OCI-LY1 (cell line): ENCODE measurements around the gene VAT1.

Experiments
- H2AFZ ChIP-seq: fragments of 200-600 bp; sonication (generic), shearing (Covaris generic); 2 replicates; pipeline ENCODE4 v1.6.0; 2014; ENCODE audit warnings: antibody characterized with exemption, mild to moderate bottlenecking, low read length
- H3F3A ChIP-seq: fragments of 200-600 bp; sonication (generic), shearing (Covaris generic); 2 replicates; pipeline ENCODE4 v1.6.0; 2014; ENCODE audit warnings: mild to moderate bottlenecking, antibody characterized with exemption, low read length, moderate library complexity; ENCODE audit not compliant: insufficient read depth
- H3K27ac ChIP-seq: fragments of 200-600 bp; sonication (generic); 2 replicates; pipeline ENCODE4 v1.5.1; 2014; ENCODE audit warnings: low read length, mixed run types, mild to moderate bottlenecking, low read depth; ENCODE audit not compliant: poor library complexity, severe bottlenecking
- H3K27me3 ChIP-seq: fragments of 200-600 bp; sonication (generic); 2 replicates; pipeline ENCODE4 v1.6.0; 2014; ENCODE audit warnings: antibody characterized with exemption, mild to moderate bottlenecking, low read length, moderate library complexity; ENCODE audit not compliant: insufficient read depth
- H3K36me3 ChIP-seq: fragments of 200-600 bp; sonication (generic); 2 replicates; pipeline ENCODE4 v1.6.1; 2014; ENCODE audit warnings: mild to moderate bottlenecking, antibody characterized with exemption, low read length, moderate library complexity, mixed read lengths; ENCODE audit not compliant: insufficient read depth
- H3K4me1 ChIP-seq: fragments of 200-600 bp; sonication (generic); 2 replicates; pipeline ENCODE4 v1.5.1; 2014; ENCODE audit warnings: mild to moderate bottlenecking, low read length, moderate library complexity; ENCODE audit not compliant: insufficient read depth, severe bottlenecking
- H3K4me2 ChIP-seq: fragments of 200-600 bp; sonication (generic), shearing (Covaris generic); 2 replicates; pipeline ENCODE4 v1.6.1; 2014; ENCODE audit warnings: low read length
- H3K4me3 ChIP-seq: fragments of 200-600 bp; sonication (generic); 2 replicates; pipeline ENCODE4 v1.5.1; 2014; ENCODE audit warnings: low read length, low read depth, mild to moderate bottlenecking, mixed read lengths; ENCODE audit not compliant: poor library complexity, severe bottlenecking
- H3K79me2 ChIP-seq: fragments of 200-600 bp; shearing (Covaris generic); 2 replicates; pipeline ENCODE4 v1.6.1; 2016; ENCODE audit warnings: mixed run types, low read length, mixed read lengths; ENCODE audit not compliant: insufficient read depth
- H3K9ac ChIP-seq: fragments of 200-600 bp; sonication (generic), shearing (Covaris generic); 2 replicates; pipeline ENCODE4 v1.6.1; 2014; ENCODE audit warnings: mild to moderate bottlenecking, low read length, mixed read lengths
- H3K9me2 ChIP-seq: fragments of 200-600 bp; sonication (generic), shearing (Covaris generic); 2 replicates; pipeline ENCODE4 v1.6.1; 2014; ENCODE audit warnings: low read depth, mild to moderate bottlenecking, low read length, mixed read lengths
- H3K9me3 ChIP-seq: fragments of 200-600 bp; shearing (Covaris generic); 2 replicates; pipeline ENCODE4 v1.6.1; 2014; ENCODE audit warnings: low read length, mixed read lengths
- H4K20me1 ChIP-seq: fragments of 200-600 bp; sonication (generic), shearing (Covaris generic); 2 replicates; pipeline ENCODE4 v1.6.0; 2016; ENCODE audit warnings: mild to moderate bottlenecking, low read length; ENCODE audit not compliant: insufficient read depth
- CTCF ChIP-seq: fragments of 200-600 bp; sonication (generic), shearing (Covaris generic); IDR thresholded peaks from 2 replicates; pipeline ENCODE4 v1.5.1; 2017; ENCODE audit warnings: mild to moderate bottlenecking, antibody characterized with exemption, low read length, moderate library complexity, mixed read lengths
- EZH2 ChIP-seq: fragments of 200-600 bp; sonication (generic), shearing (Covaris generic); IDR thresholded peaks from 2 replicates; pipeline ENCODE4 v1.8.0; 2017; ENCODE audit warnings: borderline replicate concordance, mixed run types, mild to moderate bottlenecking, antibody characterized with exemption, low read length, moderate library complexity, mixed read lengths

VAT1 gene

GRCh38 chr17:43013296-43013695 is 8.9 kb downstream of the VAT1 start:
- no peak overlapping the region for H3K4me3 ChIP-seq
- H3F3A ChIP-seq, result no peaks in the 10 kb centered on the region
- no peak overlapping the region for H3K4me2 ChIP-seq
- no peak overlapping the region for H3K9ac ChIP-seq
- TF ChIP-seq EZH2, result no peak
- no peak for TF ChIP-seq CTCF
- H3K4me1 ChIP-seq, result peaks cover 5% of the 10 kb centered on the region
- H3K9me2 ChIP-seq, result no peaks in the 10 kb centered on the region
- no peak overlapping the region for H3K27ac ChIP-seq
- no peaks in the 10 kb centered on the region for H3K79me2 ChIP-seq
- no peak overlapping the region for H2AFZ ChIP-seq
- H3K9me3 ChIP-seq, result no peaks in the 10 kb centered on the region
- H4K20me1 ChIP-seq, result no peaks in the 10 kb centered on the region
- no peaks in the 10 kb centered on the region for H3K27me3 ChIP-seq
- H3K36me3 ChIP-seq, result peaks cover 7% of the 10 kb centered on the region; the same call in 1 of the 2 replicates

- H3K36me3 ChIP-seq, result peaks cover 7% of the 10 kb centered on the region; the same call in 1 of the 2 replicates
- H3K27me3 ChIP-seq, result no peaks in the 10 kb centered on the region
- H3K27ac ChIP-seq, result no peak overlapping the region
- H3K4me3 ChIP-seq, result no peak overlapping the region
- H3K9me2 ChIP-seq, result no peaks in the 10 kb centered on the region
- TF ChIP-seq EZH2 (no peak), CTCF (no peak)
- H3K9ac ChIP-seq, result no peak overlapping the region
- H3K4me2 ChIP-seq, result no peak overlapping the region
- H3K79me2 ChIP-seq, result no peaks in the 10 kb centered on the region
- peaks cover 3% of the 10 kb centered on the region for H3K4me1 ChIP-seq
- H3F3A ChIP-seq, result no peaks in the 10 kb centered on the region
- no peaks in the 10 kb centered on the region for H4K20me1 ChIP-seq
- no peaks in the 10 kb centered on the region for H3K9me3 ChIP-seq
- H2AFZ ChIP-seq, result no peak overlapping the region
Observed at GRCh38 chr17:43011728-43012472, 10.3 kb downstream of the VAT1 start.

DNA sequence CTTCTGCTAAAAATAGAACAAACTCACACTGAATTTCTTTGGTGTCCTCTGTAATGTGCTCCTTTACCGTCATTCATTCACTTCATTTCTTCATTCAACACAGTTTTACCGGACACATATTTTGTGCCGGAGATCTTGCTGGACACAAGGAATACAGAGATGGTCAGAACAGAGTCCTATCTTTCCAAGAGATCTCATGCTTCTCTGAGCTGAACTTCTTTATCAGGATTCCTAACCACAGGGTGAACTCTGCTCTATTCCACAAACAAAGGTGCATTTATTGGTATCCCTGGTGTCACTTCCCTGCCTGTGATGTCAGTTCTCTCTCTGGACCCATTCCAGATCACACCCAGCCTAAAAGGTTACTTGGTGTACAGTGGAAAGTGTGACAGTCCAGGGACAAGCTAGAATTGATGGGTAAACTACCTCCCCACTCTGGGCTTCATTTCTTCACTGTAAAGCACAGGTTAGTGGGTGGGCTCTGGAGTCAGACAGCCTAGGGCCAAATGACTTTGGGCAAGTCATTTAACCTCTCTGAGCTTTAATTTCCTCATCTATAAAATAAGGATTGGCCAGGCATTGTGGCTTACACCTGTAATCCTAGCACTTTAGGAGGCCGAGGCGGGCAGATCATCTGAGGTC is 11.4 kb downstream of the VAT1 start:
- no peaks in the 10 kb centered on the region for H3K79me2 ChIP-seq
- H2AFZ ChIP-seq, result no peak overlapping the region
- no peaks in the 10 kb centered on the region for H4K20me1 ChIP-seq
- H3K9ac ChIP-seq, result no peak overlapping the region
- H3K4me2 ChIP-seq, result no peak overlapping the region
- peaks cover 4% of the 10 kb centered on the region; the same call in 1 of the 2 replicates for H3K36me3 ChIP-seq
- TF ChIP-seq CTCF, result no peak
- no peak for TF ChIP-seq EZH2
- H3K27ac ChIP-seq, result no peak overlapping the region
- H3F3A ChIP-seq, result no peaks in the 10 kb centered on the region
- no peaks in the 10 kb centered on the region for H3K9me3 ChIP-seq
- H3K9me2 ChIP-seq, result no peaks in the 10 kb centered on the region
- peaks cover 5% of the 10 kb centered on the region for H3K4me1 ChIP-seq
- H3K4me3 ChIP-seq, result no peak overlapping the region
- no peaks in the 10 kb centered on the region for H3K27me3 ChIP-seq
